Measurements from ENCODE around the gene PPP1R14D.
A peak's percentile ranks its signal among the peaks of the same experiment; 100 is the strongest.

Gene PPP1R14D

GRCh38 chr15:40850576-40851112 lies 22.1 kb upstream of the PPP1R14D start:
- no peak for DNase-seq

GRCh38 chr15:40847223-40847961 lies 18.9 kb upstream of the PPP1R14D start:
- peak; percentile 21 for DNase-seq

- no peak for DNase-seq
Observed at GRCh38 chr15:40846841-40847222, 18.3 kb upstream of the PPP1R14D start.

GRCh38 chr15:40845511-40846284 lies 17.2 kb upstream of the PPP1R14D start:
- DNase-seq, result no peak

- DNase-seq, result no peak
Observed at GRCh38 chr15:40845036-40845435, 16.5 kb upstream of the PPP1R14D start.

- DNase-seq, result no peak
Observed at GRCh38 chr15:40844696-40845030, 16.2 kb upstream of the PPP1R14D start.

GRCh38 chr15:40843885-40844695 lies 15.6 kb upstream of the PPP1R14D start, which contains the start of gene SPINT1:
Gene SPINT1, plus strand, starts transcription at chr15:40844048. Its CDS starts 507 bp downstream, at chr15:40844555.
- no peak for DNase-seq

GRCh38 chr15:40843261-40843884 lies 14.9 kb upstream of the PPP1R14D start:
- DNase-seq, result no peak

GRCh38 chr15:40841741-40842140 lies 13.2 kb upstream of the PPP1R14D start:
- DNase-seq, result no peak

GRCh38 chr15:40838756-40839155 lies 10.2 kb upstream of the PPP1R14D start:
- DNase-seq, result no peak

- no peak for DNase-seq
Observed at GRCh38 chr15:40836020-40836419, 7.5 kb upstream of the PPP1R14D start.

GRCh38 chr15:40832903-40833302 lies 4.4 kb upstream of the PPP1R14D start:
- DNase-seq, result no peak

- no peak for DNase-seq
Observed at GRCh38 chr15:40831861-40832260, 3.4 kb upstream of the PPP1R14D start.

GRCh38 chr15:40830884-40831283 lies 2.4 kb upstream of the PPP1R14D start:
- DNase-seq, result no peak

- DNase-seq, result no peak
Observed at GRCh38 chr15:40829115-40829514, 607 bp upstream of the PPP1R14D start.

- no peak for DNase-seq
Observed at GRCh38 chr15:40826423-40827075, 2.0 kb downstream of the PPP1R14D start.

GRCh38 chr15:40825661-40826422 lies 2.7 kb downstream of the PPP1R14D start:
- DNase-seq, result no peak

GRCh38 chr15:40823572-40824343 lies 4.8 kb downstream of the PPP1R14D start:
- no peak for DNase-seq

- no peak for DNase-seq
Observed at GRCh38 chr15:40821195-40821594, 7.3 kb downstream of the PPP1R14D start.

- DNase-seq, result no peak
Observed at GRCh38 chr15:40819048-40819447, 9.5 kb downstream of the PPP1R14D start.
